Kidney epithelial cell (primary cell): ENCODE results near the gene HLA-B. TPM values are rescaled to one million over a fixed set of nuclear protein-coding genes. Genes with fewer than 3 reads are reported as not detected.
A peak's percentile ranks its signal among the peaks of the same experiment; 100 is the strongest.
"Not testable (repeated sequence)": the region's sequence is repeated elsewhere in the genome, so short reads cannot be mapped to it uniquely, and the experiment has no call there.

Experiments used
- DNase-seq: peaks from one replicate; pipeline ENCODE4 v3.0.0-alpha.2; 2010; ENCODE audit warnings: low read depth
- H3K27me3 ChIP-seq: 2 replicates; pipeline ENCODE4 v1.6.0; 2011; ENCODE audit warnings: low read length; ENCODE audit not compliant: control insufficient read depth, insufficient read depth
- H3K36me3 ChIP-seq: 2 replicates; pipeline ENCODE4 v1.5.1; 2011; ENCODE audit warnings: low read length; ENCODE audit not compliant: control insufficient read depth, insufficient read depth
- H3K4me3 ChIP-seq: 2 replicates; pipeline ENCODE4 v1.5.1; 2011; ENCODE audit warnings: low read depth, mild to moderate bottlenecking, control low read depth, low read length
- total RNA-seq: library from RNA; depleted of rRNA; stranded (reverse); fragments of >200 nt; gene quantifications from 2 replicates; pipeline ENCODE4 v1.2.3, GENCODE V29; 2015
- TF ChIP-seq, protein P1 (sequence below): IDR thresholded peaks from 2 replicates; pipeline ENCODE4 v1.5.1; 2011; ENCODE audit warnings: mild to moderate bottlenecking, moderate library complexity, low read length, control low read depth, inconsistent platforms; ENCODE audit not compliant: insufficient read depth, poor library complexity, severe bottlenecking

Gene HLA-B
- total RNA-seq, 1 donor from 2014 or later: 484 TPM

DNA sequence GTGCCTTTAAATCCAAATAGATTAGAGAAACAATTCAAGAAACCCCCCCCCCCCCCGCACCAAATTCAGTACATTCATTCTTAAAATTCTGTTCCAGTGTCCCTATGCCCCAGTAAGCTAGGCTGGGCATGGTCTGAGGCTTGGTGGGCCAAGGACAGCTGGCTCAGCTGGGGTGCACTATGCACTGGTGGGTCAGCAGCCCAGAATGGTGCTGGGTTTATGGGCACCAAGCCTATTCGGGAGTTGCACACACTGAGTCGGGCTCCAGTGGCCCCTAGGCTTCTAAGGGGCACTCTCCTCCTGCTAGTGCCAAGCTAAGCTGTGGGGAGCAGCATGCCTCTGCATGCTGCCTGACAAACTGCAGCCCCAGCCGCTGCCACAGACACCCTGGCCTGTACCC is 20.1 kb upstream of the HLA-B start:
- H3K36me3 ChIP-seq: no peaks in the 10 kb centered on the region
- TF ChIP-seq, protein P1, sequence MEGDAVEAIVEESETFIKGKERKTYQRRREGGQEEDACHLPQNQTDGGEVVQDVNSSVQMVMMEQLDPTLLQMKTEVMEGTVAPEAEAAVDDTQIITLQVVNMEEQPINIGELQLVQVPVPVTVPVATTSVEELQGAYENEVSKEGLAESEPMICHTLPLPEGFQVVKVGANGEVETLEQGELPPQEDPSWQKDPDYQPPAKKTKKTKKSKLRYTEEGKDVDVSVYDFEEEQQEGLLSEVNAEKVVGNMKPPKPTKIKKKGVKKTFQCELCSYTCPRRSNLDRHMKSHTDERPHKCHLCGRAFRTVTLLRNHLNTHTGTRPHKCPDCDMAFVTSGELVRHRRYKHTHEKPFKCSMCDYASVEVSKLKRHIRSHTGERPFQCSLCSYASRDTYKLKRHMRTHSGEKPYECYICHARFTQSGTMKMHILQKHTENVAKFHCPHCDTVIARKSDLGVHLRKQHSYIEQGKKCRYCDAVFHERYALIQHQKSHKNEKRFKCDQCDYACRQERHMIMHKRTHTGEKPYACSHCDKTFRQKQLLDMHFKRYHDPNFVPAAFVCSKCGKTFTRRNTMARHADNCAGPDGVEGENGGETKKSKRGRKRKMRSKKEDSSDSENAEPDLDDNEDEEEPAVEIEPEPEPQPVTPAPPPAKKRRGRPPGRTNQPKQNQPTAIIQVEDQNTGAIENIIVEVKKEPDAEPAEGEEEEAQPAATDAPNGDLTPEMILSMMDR: no peak
- no peak for DNase-seq
- H3K4me3 ChIP-seq: no peak overlapping the region
- H3K27me3 ChIP-seq: peaks cover 19% of the 10 kb centered on the region

DNA sequence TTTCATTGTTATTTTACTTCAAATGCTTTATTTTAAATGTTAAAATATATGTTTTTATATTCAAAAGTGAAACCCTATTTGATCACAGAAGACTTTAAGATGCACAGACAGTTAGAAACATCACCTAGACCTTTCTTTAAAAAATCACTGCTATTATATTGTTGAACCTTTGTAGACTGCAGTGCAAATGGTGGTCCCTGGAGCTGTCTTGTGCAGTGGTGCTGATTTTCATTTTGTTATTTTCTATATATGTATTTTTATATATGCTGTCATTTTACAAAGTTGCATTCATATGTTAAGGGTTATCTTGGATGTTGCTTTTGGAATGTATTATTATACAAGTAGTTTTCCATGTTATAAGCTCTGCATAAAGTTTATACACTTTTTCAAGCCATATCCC is 18.7 kb upstream of the HLA-B start:
- Histone ChIP-seq H3K36me3 (no peaks in the 10 kb centered on the region), H3K4me3 (no peak overlapping the region), H3K27me3 (peaks cover 17% of the 10 kb centered on the region)
- DNase-seq: no peak
- TF ChIP-seq, protein P1: no peak

DNA sequence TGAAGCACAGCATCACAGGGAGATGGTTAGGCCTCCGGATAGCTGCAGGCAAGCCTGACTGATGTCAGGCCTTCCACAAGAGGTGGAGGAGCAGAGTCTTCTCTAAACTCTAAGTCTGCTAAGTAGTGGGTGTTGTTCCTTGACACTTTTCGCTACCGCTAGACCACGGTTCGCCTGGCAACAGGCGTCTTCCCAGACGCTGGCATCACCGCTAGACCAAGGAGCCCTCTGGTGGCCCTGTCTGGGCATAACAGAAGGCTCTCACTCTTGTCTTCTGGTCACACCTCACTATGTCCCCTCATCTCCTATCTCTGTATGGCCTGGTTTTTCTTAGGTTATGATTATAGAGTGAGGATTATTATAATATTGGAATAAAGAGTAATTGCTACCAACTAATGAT is 17.1 kb upstream of the HLA-B start:
- not testable (repeated sequence) for H3K36me3 ChIP-seq, H3K4me3 ChIP-seq, DNase-seq
- peaks cover 19% of the 10 kb centered on the region for H3K27me3 ChIP-seq

DNA sequence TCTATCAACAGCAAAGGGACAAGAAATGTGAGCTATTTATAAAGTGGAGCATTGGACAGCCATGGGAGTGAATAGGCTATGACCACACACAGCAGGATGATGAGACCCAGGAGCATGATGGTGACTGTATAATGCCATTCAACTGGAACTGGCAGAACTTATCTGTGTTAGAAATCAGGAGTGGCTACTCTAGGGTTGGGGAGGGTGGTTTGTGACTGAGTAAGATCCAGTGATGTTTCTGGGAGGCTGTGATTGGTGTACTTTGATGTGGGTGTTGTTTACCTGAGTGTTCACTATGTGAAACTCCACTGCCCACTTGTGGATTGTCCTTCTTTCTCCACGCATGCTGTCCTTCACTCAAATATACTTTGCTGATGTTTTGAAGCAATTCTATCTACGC is 11.5 kb upstream of the HLA-B start:
- no peak overlapping the region for H3K4me3 ChIP-seq
- TF ChIP-seq, protein P1: no peak
- no peak for DNase-seq
- peaks cover 12% of the 10 kb centered on the region for H3K27me3 ChIP-seq
- H3K36me3 ChIP-seq: no peaks in the 10 kb centered on the region

DNA sequence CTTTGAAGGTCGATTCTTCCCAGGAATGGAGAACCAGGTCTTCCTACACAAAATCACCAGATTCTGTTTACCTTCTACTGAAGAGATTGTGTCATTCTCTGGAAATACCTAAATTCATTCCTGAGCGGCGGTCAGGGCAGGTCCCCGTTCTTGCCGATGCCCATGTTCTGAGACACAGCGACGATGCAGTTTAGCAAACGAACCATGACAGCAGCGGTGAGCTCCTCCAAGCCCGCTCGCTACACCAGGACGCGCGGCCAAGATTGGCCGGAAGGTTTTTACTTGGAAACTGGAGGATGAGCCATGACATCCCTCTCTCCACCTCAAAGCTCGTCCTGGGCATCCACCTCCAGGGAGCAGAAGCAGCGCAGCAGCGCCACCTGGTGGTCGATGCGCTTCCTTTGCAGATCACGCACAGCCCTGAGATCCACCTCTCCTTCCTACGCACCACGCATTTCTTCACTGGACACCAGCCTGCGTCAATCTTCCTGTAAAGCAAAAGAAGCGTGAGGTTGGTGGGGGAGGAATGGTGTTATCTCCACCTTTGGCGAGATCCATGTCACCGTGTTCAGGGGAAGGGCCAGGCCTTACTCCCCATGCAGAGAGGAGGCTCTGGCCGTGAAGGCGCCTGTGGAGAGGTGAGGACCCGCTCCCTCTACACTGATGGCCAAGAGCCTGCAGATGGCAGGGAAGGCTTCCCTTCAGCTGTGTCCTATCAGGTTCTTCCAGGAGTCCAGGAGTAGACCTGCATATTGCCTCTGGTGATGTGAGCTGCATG is 9.9 kb upstream of the HLA-B start:
- Histone ChIP-seq H3K36me3 (no peaks in the 10 kb centered on the region), H3K4me3 (peak overlapping the region; percentile 8), H3K27me3 (peaks cover 16% of the 10 kb centered on the region)
- TF ChIP-seq, protein P1: peak; percentile 94
- peak; percentile 47 for DNase-seq

DNA sequence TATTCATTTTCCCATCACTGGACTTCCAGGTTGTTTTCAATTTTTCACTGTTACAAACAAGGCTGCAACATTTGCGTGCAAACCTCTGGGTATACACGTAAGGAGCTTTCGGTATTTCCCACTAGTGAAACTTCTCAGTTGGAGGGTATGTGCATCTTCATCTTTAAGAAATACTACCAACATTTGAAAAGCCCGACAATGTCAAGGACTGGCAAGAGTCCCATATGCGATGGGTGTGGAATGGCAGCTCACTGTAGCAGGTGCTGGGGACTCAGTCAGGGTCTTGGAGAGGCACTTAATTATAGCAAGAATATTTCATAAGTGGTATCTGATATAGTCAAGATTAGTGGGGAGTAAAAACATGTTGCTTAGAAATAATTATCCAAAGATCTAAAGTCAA is 8.9 kb upstream of the HLA-B start:
- no peaks in the 10 kb centered on the region for H3K36me3 ChIP-seq
- peaks cover 16% of the 10 kb centered on the region for H3K27me3 ChIP-seq
- no peak overlapping the region for H3K4me3 ChIP-seq
- DNase-seq: no peak
- TF ChIP-seq, protein P1: no peak
